Right lobe of liver (tissue), 6 donors: ENCODE measurements around the gene TEX11. TPM values are rescaled to one million over a fixed set of nuclear protein-coding genes. Genes with fewer than 3 reads are reported as not detected.
A peak's percentile ranks its signal among the peaks of the same experiment; 100 is the strongest.
"Not testable (repeated sequence)": the region's sequence is repeated elsewhere in the genome, so short reads cannot be mapped to it uniquely, and the experiment has no call there.

Source experiments
- ATAC-seq, 4 donors: fragments of 200-7000 bp; cut with Tn5 transposase; one replicate each; pipeline ENCODE4 v1.9.1; 2020; ENCODE audit warnings: mild to moderate bottlenecking in 4 of 4, moderate library complexity in 4 of 4
- DNase-seq, 3 donors: peaks; one replicate each; pipeline ENCODE4 v3.0.0-alpha.2; 2020
- H3K27ac ChIP-seq, 3 donors: fragments of 200-600 bp; one replicate each; pipeline ENCODE4 v1.8.0; 2022
- H3K27me3 ChIP-seq, 2 donors: fragments of 200-600 bp; one replicate each; pipeline ENCODE4 v1.8.0; 2022
- H3K36me3 ChIP-seq, 4 donors: fragments of 200-600 bp; sonication (generic) in 1 of 4; one replicate each; pipeline versions ENCODE4 v1.5.1 to v1.8.0; 2017 to 2022; ENCODE audit warnings: control low read depth in 1 of 4
- H3K4me1 ChIP-seq, 4 donors: fragments of 200-600 bp; sonication (generic) in 1 of 4; one replicate each; pipeline versions ENCODE4 v1.5.1 to v1.8.0; 2017 to 2022; ENCODE audit warnings: control low read depth in 1 of 4
- H3K4me3 ChIP-seq, 3 donors: fragments of 200-600 bp; one replicate each; pipeline ENCODE4 v1.8.0; 2022
- H3K9me3 ChIP-seq, 4 donors: fragments of 200-600 bp; sonication (generic) in 1 of 4; one replicate each; pipeline versions ENCODE4 v1.5.1 to v1.8.0; 2017 to 2022; ENCODE audit warnings: control low read depth in 1 of 4
- POLR2A ChIP-seq: fragments of 450-650 bp; IDR thresholded peaks from one replicate; pipeline ENCODE4 v1.6.1; 2017; ENCODE audit warnings: antibody characterized with exemption, mild to moderate bottlenecking
- WGBS: methylation state at CpG from one replicate; pipeline ENCODE4 v1.1.6; 2018; ENCODE audit warnings: low coverage, low lambda C conversion rate; ENCODE audit not compliant: insufficient coverage; ENCODE audit errors: missing lambda C conversion rate; 5-methylcytosine and 5-hydroxymethylcytosine counted together
- intact Hi-C, 2 donors: fragments of 100-400 bp; cut with DNase I; formaldehyde crosslinking; loops; one replicate each; pipeline versions ENCODE4 v1.11.2 to v1.14.1; 2022
- total RNA-seq, 6 experiments: library from RNA; depleted of rRNA in 2 of 6; stranded (reverse); fragments of >200 nt in 2 of 6; fragmentation: NEBNext Ultra II Directional in 3 of 6; extraction: Animal tissue kit (Norgen Biotek cat#: 25700) in 3 of 6; gene quantifications; one replicate each; pipeline versions ENCODE4 v1.1.0 to v1.2.4, GENCODE V29; 2016 to 2023
- TF ChIP-seq, protein P1 (sequence below), 4 donors: fragments of 200-600 bp in 3 of 4; fragments of 450-650 bp in 1 of 4; IDR thresholded peaks; one replicate each; pipeline versions ENCODE4 v1.5.1 to v1.8.0; 2016 to 2022; ENCODE audit warnings: antibody characterized with exemption in 4 of 4, mild to moderate bottlenecking in 2 of 4
- donor health status: DM: no; HTN: yes; CAD: no.
- donor health status: DM: no; HTN: no; CAD: no.
- donor health status: DM: no; HTN: no; CAD: no.
- donor health status: DM: no; HTN: yes; CAD: no.
- donor health status: DM: no; HTN: yes; CAD: no.

Gene TEX11
- total RNA-seq, 6 experiments from 2014 or later: 0.09 TPM; not detected in 5

DNA sequence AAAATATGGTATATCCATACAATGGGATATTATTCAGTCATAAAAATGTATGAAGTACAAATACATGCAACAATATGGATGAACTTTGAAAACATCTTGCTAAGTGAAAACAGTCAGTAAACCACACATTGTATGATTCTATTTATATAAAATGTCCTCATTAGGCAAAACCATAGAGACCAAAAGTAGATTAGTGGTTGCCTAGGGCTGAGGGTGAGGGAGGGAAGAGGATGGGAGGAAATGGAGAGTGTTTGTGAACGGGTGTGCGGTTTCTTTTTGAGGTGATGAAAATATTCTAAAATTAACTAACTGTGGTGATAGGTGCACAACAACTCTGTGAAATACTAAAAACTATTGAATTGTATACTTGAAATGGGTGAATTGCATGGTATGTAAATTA, 29.6 kb downstream of the TEX11 start:
- TF ChIP-seq, protein P1, sequence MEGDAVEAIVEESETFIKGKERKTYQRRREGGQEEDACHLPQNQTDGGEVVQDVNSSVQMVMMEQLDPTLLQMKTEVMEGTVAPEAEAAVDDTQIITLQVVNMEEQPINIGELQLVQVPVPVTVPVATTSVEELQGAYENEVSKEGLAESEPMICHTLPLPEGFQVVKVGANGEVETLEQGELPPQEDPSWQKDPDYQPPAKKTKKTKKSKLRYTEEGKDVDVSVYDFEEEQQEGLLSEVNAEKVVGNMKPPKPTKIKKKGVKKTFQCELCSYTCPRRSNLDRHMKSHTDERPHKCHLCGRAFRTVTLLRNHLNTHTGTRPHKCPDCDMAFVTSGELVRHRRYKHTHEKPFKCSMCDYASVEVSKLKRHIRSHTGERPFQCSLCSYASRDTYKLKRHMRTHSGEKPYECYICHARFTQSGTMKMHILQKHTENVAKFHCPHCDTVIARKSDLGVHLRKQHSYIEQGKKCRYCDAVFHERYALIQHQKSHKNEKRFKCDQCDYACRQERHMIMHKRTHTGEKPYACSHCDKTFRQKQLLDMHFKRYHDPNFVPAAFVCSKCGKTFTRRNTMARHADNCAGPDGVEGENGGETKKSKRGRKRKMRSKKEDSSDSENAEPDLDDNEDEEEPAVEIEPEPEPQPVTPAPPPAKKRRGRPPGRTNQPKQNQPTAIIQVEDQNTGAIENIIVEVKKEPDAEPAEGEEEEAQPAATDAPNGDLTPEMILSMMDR (IDR thresholded peaks at IDR 0.05): no peak
- TF ChIP-seq POLR2A: no peak
- WGBS: 55% methylated on average over 2 of the region's 2 CpGs
- no peak for DNase-seq

DNA sequence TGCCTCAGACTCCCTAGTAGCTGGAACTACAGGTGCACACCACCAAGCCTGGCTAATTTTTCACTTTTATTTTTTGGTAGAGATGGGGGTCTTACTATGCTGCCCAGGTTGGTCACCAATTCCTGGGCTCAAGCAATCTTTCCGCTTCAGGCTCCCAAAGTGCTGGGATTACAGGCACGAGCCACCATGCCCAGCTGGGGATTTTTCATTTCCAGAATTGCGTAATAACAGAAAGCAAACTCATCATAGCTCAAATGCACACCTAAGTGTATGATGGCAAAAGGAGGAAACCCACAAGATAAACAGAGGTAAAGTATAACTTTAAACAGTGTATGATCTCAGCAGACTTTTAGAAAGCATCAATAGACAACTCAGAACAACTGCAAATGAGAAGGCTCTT, 56.2 kb downstream of the TEX11 start:
- Histone ChIP-seq H3K36me3 (no peaks in the 10 kb centered on the region), H3K4me1 (no peaks in the 10 kb centered on the region), H3K9me3 (no peaks in the 10 kb centered on the region), H3K27ac (no peak overlapping the region), H3K27me3 (peaks cover 0 to 3% of the 10 kb centered on the region in 2 donors), H3K4me3 (no peak overlapping the region)
- WGBS: 24% methylated on average over 2 of the region's 3 CpGs
- ATAC-seq (no peak), DNase-seq (no peak)
- intact Hi-C loops: no loop called here
- TF ChIP-seq, protein P1 (IDR thresholded peaks at IDR 0.05): no peak
- no peak for TF ChIP-seq POLR2A

More for the DNA sequence above, 29.6 kb downstream of the TEX11 start:
- intact Hi-C loops: no loop called here
- H3K4me1 ChIP-seq: no peaks in the 10 kb centered on the region
- H3K4me3 ChIP-seq: no peak overlapping the region
- no peaks in the 10 kb centered on the region for H3K9me3 ChIP-seq
- no peak for ATAC-seq
- no peaks in the 10 kb centered on the region for H3K27me3 ChIP-seq
- H3K36me3 ChIP-seq: no peaks in the 10 kb centered on the region
- no peak overlapping the region for H3K27ac ChIP-seq

DNA sequence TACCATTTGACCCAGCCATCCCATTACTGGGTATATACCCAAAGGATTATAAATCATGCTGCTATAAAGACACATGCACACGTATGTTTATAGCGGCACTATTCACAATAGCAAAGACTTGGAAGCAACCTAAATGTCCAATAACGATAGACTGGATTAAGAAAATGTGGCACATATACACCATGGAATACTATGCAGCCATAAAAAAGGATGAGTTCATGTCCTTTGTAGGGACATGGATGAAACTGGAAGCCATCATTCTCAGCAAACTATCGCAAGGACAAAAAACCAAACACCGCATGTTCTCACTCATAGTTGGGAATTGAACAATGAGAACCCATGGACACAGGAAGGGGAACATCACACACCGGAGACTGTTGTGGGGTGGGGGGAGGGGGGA, 64.4 kb downstream of the TEX11 start:
- H3K27me3 ChIP-seq, H3K4me3 ChIP-seq, H3K36me3 ChIP-seq, intact Hi-C loops, DNase-seq, H3K27ac ChIP-seq, H3K9me3 ChIP-seq, H3K4me1 ChIP-seq, ATAC-seq: not testable (repeated sequence)
- 83% methylated on average over 6 of the region's 6 CpGs for WGBS

DNA sequence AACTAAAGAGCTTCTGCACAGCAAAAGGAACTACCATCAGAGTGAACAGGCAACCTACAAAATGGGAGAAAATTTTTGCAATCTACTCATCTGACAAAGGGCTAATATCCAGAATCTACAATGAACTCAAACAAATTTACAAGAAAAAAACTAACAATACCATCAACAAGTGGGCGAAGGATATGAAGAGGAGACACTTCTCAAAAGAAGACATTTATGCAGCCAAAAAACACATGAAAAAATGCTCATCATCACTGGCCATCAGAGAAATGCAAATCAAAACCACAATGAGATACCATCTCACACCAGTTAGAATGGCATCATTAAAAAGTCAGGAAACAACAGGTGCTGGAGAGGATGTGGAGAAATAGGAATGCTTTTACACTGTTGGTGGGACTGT, 64.9 kb downstream of the TEX11 start:
- H3K27me3 ChIP-seq, H3K27ac ChIP-seq, ATAC-seq, H3K9me3 ChIP-seq, H3K36me3 ChIP-seq, H3K4me1 ChIP-seq, H3K4me3 ChIP-seq, DNase-seq, intact Hi-C loops: not testable (repeated sequence)
- WGBS: 90% methylated on average over 1 of the region's 1 CpG

DNA sequence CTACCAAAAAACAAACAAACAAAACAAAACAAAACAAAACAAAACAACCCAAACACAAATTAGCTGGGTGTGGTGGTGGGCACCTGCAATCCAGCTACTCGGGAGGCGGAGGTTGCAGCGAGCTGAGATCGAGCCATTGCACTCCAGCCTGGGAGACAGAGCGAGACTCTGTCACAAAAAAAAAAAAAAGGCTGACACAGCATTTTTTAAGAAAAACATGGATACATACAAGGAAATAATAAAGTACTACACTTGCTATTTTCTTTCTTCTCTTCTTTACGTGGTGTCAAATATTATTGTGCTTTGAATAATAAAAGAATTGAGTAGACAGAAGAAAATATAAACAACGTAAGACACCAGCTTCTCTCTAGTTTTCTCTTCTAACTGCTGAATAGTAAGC, 73.9 kb downstream of the TEX11 start:
- no peak for ATAC-seq
- H3K27me3 ChIP-seq: no peaks in the 10 kb centered on the region
- WGBS: 79% methylated on average over 7 of the region's 7 CpGs
- intact Hi-C loops: no loop called here
- H3K36me3 ChIP-seq: no peaks in the 10 kb centered on the region
- no peak for DNase-seq
- H3K27ac ChIP-seq: no peak overlapping the region
- H3K9me3 ChIP-seq: no peaks in the 10 kb centered on the region
- H3K4me1 ChIP-seq: no peaks in the 10 kb centered on the region
- no peak for TF ChIP-seq POLR2A
- H3K4me3 ChIP-seq: no peak overlapping the region

GRCh38 chrX:70826715-70827114, 81.8 kb downstream of the TEX11 start:
- Histone ChIP-seq H3K27ac (no peak overlapping the region), H3K27me3 (peaks cover 0 to 15% of the 10 kb centered on the region in 2 donors), H3K9me3 (no peaks in the 10 kb centered on the region), H3K4me3 (no peak overlapping the region), H3K4me1 (no peaks in the 10 kb centered on the region), H3K36me3 (no peaks in the 10 kb centered on the region)
- peak in 1 of 4 donors; percentile 39 for ATAC-seq
- 20% methylated on average over 1 of the region's 3 CpGs for WGBS
- no peak for DNase-seq
- intact Hi-C loops: no loop called here
- TF ChIP-seq, protein P1 (IDR thresholded peaks at IDR 0.05): no peak
- no peak for TF ChIP-seq POLR2A
